Esophagus squamous epithelium (tissue), 5 donors: Measurements from ENCODE around the gene MRPS11. TPM values are rescaled to one million over a fixed set of nuclear protein-coding genes. Genes with fewer than 3 reads are reported as not detected.

Source experiments
- DNase-seq: peaks from one replicate; lab custom pipeline; 2025; lab: John Stamatoyannopoulos, UW
- H3K27ac ChIP-seq, 4 donors: fragments of 200-600 bp; sonication (generic); one replicate each; pipeline ENCODE4 v1.5.1; 2016 to 2019; ENCODE audit warnings: mild to moderate bottlenecking in 1 of 4
- H3K27me3 ChIP-seq, 4 donors: fragments of 200-600 bp; sonication (generic); 1 replicate in 3 of 4; 2 replicates in 1 of 4; pipeline versions ENCODE4 v1.5.1 to v1.6.0; 2017 to 2021; ENCODE audit warnings: antibody characterized with exemption in 1 of 4
- H3K36me3 ChIP-seq, 3 donors: fragments of 200-600 bp; sonication (generic); one replicate each; pipeline ENCODE4 v1.5.1; 2016 to 2019
- H3K4me1 ChIP-seq, 3 donors: fragments of 200-600 bp; sonication (generic); one replicate each; pipeline ENCODE4 v1.5.1; 2017 to 2019
- H3K4me3 ChIP-seq, 4 donors: fragments of 200-600 bp; sonication (generic); 1 replicate in 3 of 4; 2 replicates in 1 of 4; pipeline ENCODE4 v1.5.1; 2016 to 2019; ENCODE audit warnings: mild to moderate bottlenecking in 2 of 4, moderate library complexity in 1 of 4
- H3K9me3 ChIP-seq, 3 donors: fragments of 200-600 bp; sonication (generic); one replicate each; pipeline ENCODE4 v1.5.1; 2016 to 2019
- CTCF ChIP-seq, 6 experiments: fragments of 450-650 bp in 4 of 6; fragments of 200-600 bp in 2 of 6; sonication (generic) in 2 of 6; IDR thresholded peaks; one replicate each; pipeline ENCODE4 v1.5.1; 2016 to 2019; ENCODE audit warnings: antibody characterized with exemption in 6 of 6, mild to moderate bottlenecking in 4 of 6, moderate library complexity in 4 of 6
- POLR2A ChIP-seq, 4 donors: fragments of 450-650 bp; IDR thresholded peaks; one replicate each; pipeline ENCODE4 v1.6.1; 2017; ENCODE audit warnings: antibody characterized with exemption in 4 of 4, mild to moderate bottlenecking in 4 of 4, moderate library complexity in 3 of 4
- WGBS, 2 donors: methylation state at CpG; one replicate each; pipeline ENCODE4 v1.1.5; 2018; 5-methylcytosine and 5-hydroxymethylcytosine counted together
- intact Hi-C: fragments of 100-400 bp; cut with DNase I; formaldehyde crosslinking; loops from one replicate; pipeline ENCODE4 v1.15.0; 2022
- total RNA-seq, 4 donors: library from RNA; depleted of rRNA; stranded (reverse); fragments of >200 nt; gene quantifications; one replicate each; pipeline ENCODE4 v1.1.0, GENCODE V29; 2016
- donor health status: DM: yes; HTN: yes; CAD: no.

MRPS11 gene
- total RNA-seq, 4 donors from 2014 or later, result 19.6 to 49.2 (median 28.0) TPM

- Histone ChIP-seq H3K4me1 (no peaks in the 10 kb centered on the region), H3K9me3 (peaks cover 0 to 2% (median 0%) of the 10 kb centered on the region in 3 donors), H3K4me3 (no peak overlapping the region), H3K27me3 (peaks cover 0 to 37% (median 0%) of the 10 kb centered on the region in 4 donors), H3K36me3 (no peaks in the 10 kb centered on the region), H3K27ac (no peak overlapping the region)
- DNase-seq, result no peak
- TF ChIP-seq CTCF (IDR thresholded peaks at IDR 0.05) (no peak), POLR2A (IDR thresholded peaks at IDR 0.05) (no peak)
- 65 to 75% methylated on average over 3 to 4 of the region's 5 CpGs for WGBS, 2 donors
- intact Hi-C loops, result no loop called here
Measured at GRCh38 chr15:88438181-88438580, 29.3 kb upstream of the MRPS11 start.

- Histone ChIP-seq H3K27ac (no peak overlapping the region), H3K4me3 (no peak overlapping the region), H3K36me3 (no peaks in the 10 kb centered on the region), H3K9me3 (peaks cover 0 to 11% (median 0%) of the 10 kb centered on the region in 3 donors), H3K4me1 (no peaks in the 10 kb centered on the region), H3K27me3 (peaks cover 0 to 35% (median 0%) of the 10 kb centered on the region in 4 donors)
- intact Hi-C loops, result no loop called here
- 27 to 33% methylated on average over 1 of the region's 1 CpG for WGBS, 2 donors
- no peak for TF ChIP-seq CTCF (IDR thresholded peaks at IDR 0.05)
- TF ChIP-seq POLR2A (IDR thresholded peaks at IDR 0.05), result no peak
- DNase-seq, result no peak
Measured at GRCh38 chr15:88440021-88440420, 27.5 kb upstream of the MRPS11 start.

- Histone ChIP-seq H3K27me3 (peaks cover 0 to 35% (median 0%) of the 10 kb centered on the region in 4 donors), H3K36me3 (no peaks in the 10 kb centered on the region), H3K4me1 (no peaks in the 10 kb centered on the region), H3K4me3 (no peak overlapping the region), H3K9me3 (peaks cover 0 to 11% (median 0%) of the 10 kb centered on the region in 3 donors), H3K27ac (no peak overlapping the region)
- DNase-seq, result no peak
- TF ChIP-seq CTCF (IDR thresholded peaks at IDR 0.05), result no peak
- no peak for TF ChIP-seq POLR2A (IDR thresholded peaks at IDR 0.05)
- WGBS, 2 donors, result 92 to 95% methylated on average over 1 to 2 of the region's 2 CpGs
- intact Hi-C loops, result no loop called here
Measured at GRCh38 chr15:88441076-88441730, 26.3 kb upstream of the MRPS11 start.

- WGBS, 2 donors, result 80% methylated on average over 1 of the region's 1 CpG
- Histone ChIP-seq H3K4me3 (no peak overlapping the region), H3K36me3 (no peaks in the 10 kb centered on the region), H3K4me1 (peaks cover 0 to 4% (median 0%) of the 10 kb centered on the region in 3 donors), H3K27me3 (peaks cover 0 to 14% (median 0%) of the 10 kb centered on the region in 4 donors), H3K27ac (no peak overlapping the region), H3K9me3 (peaks cover 0 to 11% (median 0%) of the 10 kb centered on the region in 3 donors)
- no peak for DNase-seq
- TF ChIP-seq POLR2A (IDR thresholded peaks at IDR 0.05) (no peak), CTCF (IDR thresholded peaks at IDR 0.05) (no peak)
- intact Hi-C loops, result no loop called here
Measured at GRCh38 chr15:88447206-88447605, 20.3 kb upstream of the MRPS11 start.

GRCh38 chr15:88447741-88448140 is 19.8 kb upstream of the MRPS11 start:
- TF ChIP-seq CTCF (IDR thresholded peaks at IDR 0.05), result no peak
- TF ChIP-seq POLR2A (IDR thresholded peaks at IDR 0.05), result no peak
- WGBS, 2 donors, result 43 to 100% methylated on average over 1 of the region's 1 CpG
- peaks cover 0 to 11% (median 0%) of the 10 kb centered on the region in 3 donors for H3K9me3 ChIP-seq
- intact Hi-C loops, result no loop called here
- H3K27ac ChIP-seq, result no peak overlapping the region
- no peak overlapping the region for H3K4me3 ChIP-seq
- no peak for DNase-seq
- peaks cover 0 to 14% (median 0%) of the 10 kb centered on the region in 4 donors for H3K27me3 ChIP-seq
- H3K36me3 ChIP-seq, result no peaks in the 10 kb centered on the region
- peaks cover 0 to 4% (median 0%) of the 10 kb centered on the region in 3 donors for H3K4me1 ChIP-seq
